ENCODE data around the gene SERPINB10.

Gene SERPINB10

DNA sequence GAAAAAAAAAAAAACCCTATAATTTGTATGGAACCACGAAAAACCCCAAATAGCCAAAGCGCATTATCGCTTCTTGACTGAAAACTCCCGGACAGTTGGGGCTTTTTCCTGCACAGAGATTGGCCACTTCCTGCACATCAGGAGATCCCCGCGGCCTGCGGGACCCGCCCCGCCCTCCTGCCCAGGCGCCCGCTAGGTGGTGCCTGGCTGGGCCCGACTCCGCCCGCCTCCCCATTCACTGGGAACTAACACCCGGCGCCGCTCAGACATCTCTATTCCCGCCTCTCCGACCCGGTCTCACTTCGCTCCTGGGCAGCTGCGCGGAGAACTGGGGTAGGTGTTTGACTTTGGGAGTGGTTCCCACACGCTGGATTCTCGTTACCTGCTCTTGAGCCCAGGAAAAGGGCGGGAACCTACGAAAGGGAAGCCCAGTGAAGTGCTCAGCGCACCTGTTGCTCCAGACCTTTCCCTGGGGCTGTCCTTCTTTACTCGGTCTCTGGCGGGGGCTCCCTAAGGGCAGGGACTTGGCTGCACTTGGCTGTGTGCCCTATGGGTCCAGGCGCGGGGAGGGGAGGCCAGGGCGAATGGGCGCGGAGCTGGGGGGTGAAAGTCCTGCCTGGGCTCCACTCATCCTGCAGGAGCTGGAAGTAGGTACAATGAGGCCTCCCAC lies 41.4 kb downstream of the SERPINB10 start, which contains the start of gene HMSD:
TSS of gene HMSD (plus strand) at position 234 of the 670 bp plus-strand sequence. CDS start 4,155 bp downstream, outside the sequence.
- no peak for DNase-seq (ENCODE audit: low spot score)

DNA sequence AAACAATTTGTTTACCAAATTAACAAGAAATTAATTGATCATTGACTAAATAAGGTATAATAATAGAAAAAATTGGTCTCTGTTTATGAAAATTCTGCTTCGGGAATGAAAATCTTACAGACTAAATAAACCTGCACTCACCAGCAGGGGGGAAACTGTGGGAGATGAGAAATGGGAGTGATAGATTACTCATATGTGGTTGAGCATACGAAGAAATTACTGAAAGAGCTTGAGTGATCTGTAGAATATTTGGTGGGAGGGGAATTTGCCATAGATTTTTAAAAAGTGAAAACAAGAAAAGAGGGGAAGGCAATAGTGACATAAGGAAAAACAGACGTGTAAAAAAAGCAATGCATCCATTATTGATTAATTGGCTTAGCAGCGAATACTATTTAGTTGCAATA lies 43.5 kb downstream of the SERPINB10 start:
- no peak for DNase-seq (ENCODE audit: low spot score)

DNA sequence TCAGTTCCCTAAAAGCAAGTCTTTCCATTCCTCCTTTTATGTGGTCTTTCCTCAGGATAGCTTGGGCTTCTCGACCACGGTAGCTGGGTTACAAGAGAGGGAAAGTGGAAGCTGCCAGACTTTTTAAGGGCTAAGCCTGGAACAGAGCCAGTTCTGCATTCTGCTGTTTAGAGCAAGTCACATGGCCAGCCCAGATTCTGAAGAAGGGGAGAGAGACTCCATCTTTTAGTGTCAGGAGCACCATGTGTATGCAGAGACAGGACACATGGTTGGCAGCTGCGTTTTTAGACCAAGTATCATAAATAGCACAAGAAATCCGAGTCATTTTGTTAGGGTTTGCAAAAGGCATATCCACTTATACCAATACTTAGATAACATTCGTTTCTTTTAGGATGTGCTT lies 46.1 kb downstream of the SERPINB10 start:
- no peak for DNase-seq (ENCODE audit: low spot score)

DNA sequence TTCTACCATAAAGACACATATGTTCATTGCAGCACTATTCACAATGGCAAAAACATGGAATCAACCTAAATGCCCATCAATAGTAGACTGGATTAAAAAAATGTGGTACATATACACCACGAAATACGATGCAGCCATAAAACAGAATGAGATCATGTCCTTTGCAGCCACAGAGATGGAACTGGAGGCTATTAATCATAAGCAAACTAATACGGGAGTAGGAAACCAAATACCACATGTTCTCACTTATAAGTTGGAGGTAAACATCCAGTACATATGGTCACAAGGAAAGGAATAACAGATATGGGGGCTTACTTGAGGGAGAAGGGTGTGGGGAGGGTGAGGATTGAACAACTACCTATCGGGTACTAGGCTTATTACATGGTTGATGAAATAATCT lies 49.0 kb downstream of the SERPINB10 start:
- no peak for DNase-seq (ENCODE audit: low spot score)

DNA sequence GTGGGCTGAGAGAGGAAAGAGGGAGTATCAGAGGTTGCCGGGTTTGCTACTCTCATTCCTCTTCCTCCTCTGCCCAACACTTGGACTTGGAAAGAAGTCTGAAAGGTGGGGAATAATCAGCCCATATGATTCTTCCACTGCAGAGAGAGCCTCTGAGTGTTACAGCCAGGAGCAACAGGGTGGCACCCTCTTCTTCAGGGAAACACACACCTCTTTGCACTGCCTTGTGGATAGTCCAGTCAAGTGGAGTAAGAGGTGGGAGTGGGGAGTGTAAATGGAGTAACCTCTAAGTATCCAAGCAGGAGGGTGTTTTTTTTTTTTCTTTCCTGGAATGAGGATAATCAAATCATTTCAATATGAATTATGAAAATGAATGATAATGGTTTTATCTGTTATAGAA lies 53.1 kb downstream of the SERPINB10 start:
- DNase-seq (ENCODE audit: low spot score) = no peak

DNA sequence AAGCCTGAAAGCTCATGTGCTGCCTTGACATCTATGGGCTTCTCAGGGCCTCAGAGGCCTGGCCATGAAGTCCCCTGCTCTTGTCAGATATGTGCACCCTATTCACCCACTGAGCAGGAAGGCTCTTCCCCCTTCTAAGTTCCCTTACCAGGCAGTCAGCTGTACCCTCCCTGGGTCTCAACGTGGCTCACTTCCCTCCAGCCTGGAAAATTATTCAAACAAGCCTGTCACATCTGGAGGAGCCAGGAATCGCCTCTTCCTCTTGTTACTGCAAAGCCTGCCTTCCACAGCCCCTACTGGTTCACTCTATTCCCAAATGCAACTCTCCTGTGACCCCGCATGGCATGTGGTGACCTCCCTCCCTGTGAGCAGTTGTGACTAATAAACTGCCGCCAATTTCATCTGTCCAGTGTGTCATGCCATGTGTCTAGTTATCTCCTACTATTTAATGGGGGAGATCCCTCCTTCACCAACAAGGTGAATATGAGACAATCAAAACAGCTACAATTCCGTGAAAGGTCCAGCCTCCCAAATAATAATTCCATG lies 53.8 kb downstream of the SERPINB10 start:
- DNase-seq (ENCODE audit: low spot score) = no peak

DNA sequence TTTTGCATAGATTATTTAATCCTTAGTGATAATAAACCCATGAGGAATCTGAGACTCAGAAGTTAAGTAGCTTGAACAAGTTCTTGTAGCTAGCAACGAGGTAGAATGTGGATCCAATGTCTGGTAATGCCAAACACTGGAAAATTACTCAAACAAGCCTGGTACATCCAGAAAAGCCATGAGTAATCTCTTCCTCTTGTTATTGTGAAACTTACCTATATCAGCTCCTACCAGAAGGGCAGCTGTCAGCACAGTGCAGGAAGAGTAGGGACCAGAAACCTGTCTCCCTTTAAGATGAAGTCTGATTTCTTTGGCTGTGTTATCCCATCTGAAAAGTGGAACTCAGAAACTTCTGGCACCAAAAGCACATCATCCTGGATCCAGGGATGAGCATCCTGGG lies 54.4 kb downstream of the SERPINB10 start:
- no peak for DNase-seq (ENCODE audit: low spot score)

DNA sequence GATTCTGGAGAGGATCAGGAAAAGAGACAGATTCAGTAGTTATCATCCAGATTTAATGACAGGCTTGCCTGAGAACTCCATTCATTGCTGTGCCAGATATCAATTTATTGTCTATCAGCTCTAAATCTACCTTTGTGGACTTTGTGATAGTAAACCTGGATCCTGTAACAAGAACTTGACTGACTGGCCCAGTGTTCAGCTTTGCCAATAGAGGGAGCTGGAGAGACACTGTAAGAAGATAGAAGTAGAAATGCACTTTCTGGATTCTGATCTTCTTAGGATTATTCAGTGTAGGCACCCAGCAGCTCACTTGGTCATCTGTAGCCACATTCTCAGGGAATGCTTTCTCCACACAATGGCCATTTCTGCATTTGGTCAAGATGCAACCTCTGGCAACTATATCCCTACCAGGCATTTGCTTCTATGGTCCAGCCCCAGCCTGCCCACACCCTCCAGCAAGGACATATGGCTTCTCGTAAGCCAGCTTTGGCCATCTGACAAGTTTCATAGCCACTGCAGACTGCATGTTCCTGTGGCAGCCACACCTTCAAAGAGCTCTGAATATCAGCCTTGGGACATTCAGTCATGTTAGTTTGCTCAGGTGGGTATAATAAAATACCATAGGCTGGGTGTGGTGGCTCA lies 56.0 kb downstream of the SERPINB10 start:
- no peak for DNase-seq (ENCODE audit: low spot score)

DNA sequence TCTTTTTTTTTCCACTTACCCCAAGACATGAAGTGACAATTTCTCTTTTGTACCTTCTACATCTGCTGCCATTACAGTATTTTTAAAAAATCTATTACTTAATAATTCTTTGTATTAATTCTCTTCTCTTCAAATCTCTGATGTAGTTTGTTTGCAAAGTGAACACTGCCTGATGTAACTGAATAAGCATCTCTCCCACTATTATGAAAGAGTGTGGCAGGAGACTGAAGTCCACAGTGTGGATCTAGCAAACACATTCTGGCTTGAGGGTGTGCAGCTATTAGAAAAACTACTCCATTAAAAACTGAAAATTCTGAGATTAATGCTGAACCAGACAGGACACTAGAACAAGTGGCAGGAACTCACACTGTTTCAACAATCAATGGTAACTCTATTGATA lies 57.1 kb downstream of the SERPINB10 start:
- DNase-seq (ENCODE audit: low spot score) = no peak

DNA sequence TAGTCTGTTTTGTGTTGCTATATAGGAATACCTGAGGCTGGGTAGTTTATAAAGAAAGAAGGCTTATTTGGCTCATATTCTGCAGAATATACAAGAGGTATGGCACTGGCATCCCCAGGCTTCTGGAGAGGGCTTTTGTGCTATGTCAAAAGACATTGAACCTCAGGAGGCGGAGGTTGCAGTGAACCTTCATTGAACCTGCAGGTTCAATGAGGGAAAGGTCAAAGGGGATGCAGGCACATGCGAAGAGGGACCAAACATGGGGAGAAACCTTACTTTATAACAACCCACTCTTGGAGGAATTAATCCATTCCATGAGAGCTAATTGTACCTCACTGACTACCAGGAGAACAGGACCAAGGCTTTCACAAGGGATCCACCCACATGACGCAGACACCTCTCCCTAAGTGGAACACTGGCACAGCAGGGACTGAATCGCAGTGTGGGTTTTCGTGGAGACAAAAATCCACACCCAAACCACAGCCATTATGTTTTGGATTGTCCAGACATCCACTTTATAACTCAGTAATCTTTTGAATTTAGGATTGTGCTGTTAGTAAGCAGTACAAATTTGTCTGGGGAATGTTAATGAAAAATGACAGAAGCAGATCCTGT lies 58.1 kb downstream of the SERPINB10 start:
- no peak for DNase-seq (ENCODE audit: low spot score)

DNA sequence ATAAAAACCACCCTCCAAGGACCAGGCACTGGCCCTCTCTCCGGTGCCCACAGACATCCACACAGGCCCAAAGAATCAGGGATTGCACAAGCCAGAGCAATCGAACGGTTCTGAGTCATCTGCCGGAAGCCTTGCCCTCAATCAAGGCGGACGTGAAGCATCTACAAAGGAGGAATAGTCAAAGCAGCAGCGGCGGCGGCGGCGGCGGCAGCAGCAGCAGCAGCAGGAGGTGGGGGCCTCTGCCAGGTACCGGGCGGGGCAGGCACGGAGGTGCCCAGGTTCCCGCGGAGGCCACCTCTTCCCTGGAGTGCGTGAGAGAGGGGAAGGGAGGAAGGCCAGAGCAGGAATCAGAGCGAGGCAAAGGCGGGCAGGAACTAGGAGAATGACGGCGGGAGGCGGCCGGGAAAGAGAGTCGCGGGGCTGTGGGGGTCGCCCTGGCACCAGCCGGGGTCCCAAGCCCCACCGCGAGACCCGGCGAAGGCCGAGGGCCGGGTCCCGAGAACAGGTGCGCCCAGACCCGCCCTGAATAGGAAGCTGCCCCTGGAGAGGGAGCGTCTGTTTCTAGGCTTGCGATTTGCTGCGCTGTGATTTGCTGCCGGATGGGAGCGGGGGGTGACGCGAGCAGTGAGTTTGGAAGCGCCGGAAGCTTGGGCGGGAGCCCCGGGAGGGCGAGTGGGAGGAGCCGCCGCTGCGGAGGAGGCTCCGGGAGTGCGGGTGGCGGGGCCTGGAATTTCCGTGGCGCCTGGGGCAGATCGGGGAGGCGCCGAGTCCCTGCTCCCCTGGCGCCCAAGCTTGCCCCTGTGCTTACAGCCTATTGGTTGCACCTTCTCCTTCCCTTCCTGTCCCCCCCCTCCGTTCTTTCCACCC lies 62.4 kb downstream of the SERPINB10 start, which contains the start of gene SERPINB8:
TSS of gene SERPINB8 (plus strand) at position 140 of the 867 bp plus-strand sequence. CDS start 8,228 bp downstream, outside the sequence.
- peak; percentile 39 for DNase-seq (ENCODE audit: low spot score)

DNA sequence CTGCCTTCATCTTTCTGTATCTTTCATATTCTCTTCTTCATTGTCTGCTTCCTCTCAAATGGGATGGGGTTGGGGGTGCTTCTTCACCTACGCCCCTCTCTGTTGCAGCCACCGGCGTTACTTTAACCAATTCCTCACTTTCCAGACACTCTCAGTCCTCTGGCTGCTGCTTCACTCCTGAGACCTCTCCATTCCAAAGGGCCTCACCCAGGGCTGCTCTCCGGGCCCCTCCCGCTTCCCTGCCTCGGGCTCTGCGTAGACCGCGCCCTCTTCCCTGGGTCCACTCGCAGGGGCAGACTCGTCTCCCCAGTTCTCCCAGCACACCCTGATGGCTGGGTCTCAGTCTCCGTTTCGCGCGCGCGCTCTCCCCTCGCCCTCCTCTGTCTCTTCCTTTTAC lies 63.0 kb downstream of the SERPINB10 start:
- no peak for DNase-seq (ENCODE audit: low spot score)

DNA sequence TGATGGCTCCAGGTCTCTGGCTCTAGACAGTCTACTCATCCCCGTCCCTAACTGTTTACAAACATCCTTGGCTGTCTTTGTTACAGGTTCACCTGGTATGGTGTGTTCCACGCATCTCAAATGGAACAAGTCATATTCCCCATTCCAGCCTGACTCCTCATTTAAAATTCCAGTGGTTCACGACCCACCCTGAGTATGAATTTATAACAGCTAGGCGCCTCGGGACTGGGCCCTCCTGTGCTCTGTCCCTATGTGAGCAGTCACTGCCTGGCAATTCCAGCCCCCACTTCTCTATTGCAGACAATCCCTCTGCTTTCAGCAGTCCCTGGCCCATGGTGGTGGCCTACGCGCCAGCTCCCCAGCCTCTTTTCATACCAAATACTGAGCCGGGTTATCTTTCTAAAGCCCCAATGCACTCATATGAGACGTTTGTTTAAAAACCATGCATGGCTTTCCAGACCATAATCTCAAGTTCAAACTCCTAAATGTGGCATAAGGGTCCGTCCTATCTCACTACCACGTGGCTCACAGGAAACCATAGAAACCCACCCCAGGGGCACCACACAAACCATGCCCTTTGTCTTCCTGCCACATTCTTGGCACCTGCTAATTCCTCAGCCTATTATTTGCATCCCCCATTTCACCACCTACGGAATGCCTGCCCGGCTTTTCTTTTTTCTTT lies 63.7 kb downstream of the SERPINB10 start:
- no peak for DNase-seq (ENCODE audit: low spot score)

DNA sequence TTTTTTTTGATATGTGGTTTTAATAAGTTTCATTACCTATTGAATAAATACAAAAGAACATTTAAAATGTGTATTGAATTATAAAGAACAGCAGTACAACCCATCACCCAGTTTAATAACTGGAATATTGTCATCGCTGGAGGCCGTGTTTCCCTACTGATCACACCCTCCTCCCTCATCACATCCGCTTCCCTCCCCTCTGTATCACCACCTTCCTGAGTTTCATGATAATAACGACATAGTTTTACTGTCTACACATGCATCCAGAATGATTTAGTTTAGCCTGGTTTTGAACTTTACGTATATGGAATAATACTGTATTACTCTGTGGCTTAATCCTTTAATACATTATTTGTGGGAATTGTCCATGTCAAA lies 64.2 kb downstream of the SERPINB10 start:
- no peak for DNase-seq (ENCODE audit: low spot score)

DNA sequence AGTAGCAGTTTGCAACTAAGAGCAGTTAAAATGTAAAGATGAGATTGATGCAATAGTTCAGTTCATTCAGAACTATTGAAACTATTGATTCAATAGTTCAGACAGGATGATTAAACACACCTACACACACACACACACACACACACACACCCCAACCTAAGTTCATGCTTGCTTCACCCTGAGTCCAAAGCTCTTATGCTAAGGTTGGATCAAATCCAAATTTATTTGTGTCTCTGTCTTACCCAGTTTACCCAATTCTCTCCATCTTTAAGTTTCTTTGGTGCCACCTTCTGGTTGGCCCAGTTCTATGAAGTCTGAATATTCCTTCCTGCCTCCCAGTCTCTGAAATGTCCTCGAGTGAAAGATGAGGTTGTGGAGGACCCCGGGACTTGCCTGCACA lies 67.2 kb downstream of the SERPINB10 start:
- no peak for DNase-seq (ENCODE audit: low spot score)

DNA sequence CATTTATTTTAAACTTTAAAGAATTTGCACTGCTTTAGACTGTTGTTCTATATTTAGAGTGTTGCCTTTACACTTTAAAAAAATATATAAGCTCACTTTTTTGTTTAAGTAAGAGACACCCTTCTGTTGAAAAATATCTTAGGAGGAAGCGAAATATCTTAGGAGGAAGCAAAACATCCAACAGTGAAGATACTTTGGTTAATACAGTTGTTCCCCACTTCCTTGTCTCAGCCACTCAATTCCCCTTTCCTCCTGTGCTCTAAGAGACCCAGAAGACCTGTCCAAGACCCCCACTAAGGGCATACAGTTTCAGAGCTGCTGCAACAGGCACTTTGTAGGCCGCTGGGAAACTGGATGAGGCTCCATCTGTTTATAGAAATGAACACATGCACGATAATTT lies 67.9 kb downstream of the SERPINB10 start:
- no peak for DNase-seq (ENCODE audit: low spot score)

DNA sequence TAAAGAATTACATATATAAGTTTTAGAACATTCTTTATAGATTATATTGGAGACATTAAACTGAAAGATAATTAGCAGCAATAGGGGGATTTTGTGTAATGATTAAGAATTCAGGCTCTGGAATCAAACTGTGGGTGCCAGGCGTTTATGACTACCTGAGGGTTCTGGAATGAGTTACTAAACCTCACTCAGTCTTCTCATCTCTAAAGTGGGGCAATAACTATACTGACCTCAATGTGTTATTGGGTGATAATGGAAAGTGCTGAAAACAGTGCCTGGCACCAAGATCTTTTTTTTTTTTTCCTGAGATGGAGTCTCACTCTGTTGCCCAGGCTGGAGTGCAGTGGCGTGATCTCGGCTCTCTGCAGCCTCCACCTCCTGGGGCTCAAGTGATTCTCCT lies 69.3 kb downstream of the SERPINB10 start:
- DNase-seq (ENCODE audit: low spot score) = no peak

DNA sequence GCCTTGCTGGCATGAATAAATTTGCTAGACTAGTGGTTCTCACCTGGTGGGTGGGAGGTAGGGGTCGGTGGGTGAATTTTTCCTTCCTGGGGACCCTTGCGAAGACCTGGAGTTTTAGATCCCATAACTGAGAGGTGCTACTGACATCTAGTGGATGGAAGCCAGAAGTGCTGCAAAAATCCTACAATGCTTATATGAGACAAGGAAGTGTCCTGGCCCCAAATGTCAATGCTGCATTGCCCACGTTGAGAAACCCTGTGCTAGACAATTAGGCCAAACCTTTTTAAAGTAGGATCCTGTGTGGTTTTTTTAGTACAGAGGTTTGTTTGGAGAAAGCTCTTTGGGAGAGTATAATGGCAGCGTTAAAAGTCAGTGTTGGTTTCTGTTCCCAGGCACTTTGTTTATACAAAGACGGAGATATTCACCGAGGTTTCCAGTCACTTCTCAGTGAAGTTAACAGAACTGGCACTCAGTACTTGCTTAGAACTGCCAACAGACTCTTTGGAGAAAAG lies 71.7 kb downstream of the SERPINB10 start:
- peak; percentile 17 for DNase-seq (ENCODE audit: low spot score)

DNA sequence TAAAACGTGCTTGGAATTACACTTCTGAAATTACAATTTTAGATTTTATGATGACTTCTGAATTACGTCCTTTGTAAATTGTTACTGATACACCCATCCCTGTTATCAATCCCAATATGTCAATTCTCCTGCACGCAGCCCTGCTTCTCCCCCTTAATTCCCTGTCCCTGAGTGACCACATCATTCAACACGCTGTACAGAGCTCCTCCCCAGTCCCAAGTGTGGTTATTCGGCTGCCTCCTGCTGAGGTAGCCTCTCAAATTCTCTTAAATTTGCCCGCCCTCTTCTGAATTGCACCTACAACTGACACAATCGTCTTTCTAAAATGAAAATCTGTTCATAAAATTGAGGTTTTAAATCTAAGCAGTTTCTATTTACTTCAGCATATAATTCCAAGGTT lies 72.3 kb downstream of the SERPINB10 start:
- DNase-seq (ENCODE audit: low spot score) = no peak

DNA sequence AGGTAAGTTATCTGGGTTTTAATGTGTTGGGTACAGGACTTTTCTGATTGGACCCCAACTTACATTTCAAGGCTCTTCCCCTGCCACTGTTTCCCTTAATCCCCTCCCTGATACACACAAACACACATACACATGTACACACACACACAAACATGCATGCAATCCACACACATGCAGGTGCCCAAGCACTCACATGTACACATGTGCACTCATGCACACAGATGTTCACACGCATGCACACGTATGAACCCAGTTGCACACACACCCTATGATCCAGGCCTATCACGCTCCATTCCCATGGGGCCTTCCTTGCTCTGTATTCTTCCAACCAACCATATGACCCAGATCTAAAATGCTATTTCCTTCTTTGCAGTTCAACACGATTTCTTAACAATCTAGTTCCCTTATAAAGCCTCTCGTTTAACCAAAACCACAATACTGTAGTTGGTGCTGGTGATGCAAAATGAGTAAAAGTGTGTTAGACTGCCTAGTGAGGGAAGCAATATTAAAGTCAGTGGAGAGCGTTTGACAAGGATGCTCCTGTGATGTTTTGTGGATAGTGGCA lies 73.2 kb downstream of the SERPINB10 start:
- no peak for DNase-seq (ENCODE audit: low spot score)

DNA sequence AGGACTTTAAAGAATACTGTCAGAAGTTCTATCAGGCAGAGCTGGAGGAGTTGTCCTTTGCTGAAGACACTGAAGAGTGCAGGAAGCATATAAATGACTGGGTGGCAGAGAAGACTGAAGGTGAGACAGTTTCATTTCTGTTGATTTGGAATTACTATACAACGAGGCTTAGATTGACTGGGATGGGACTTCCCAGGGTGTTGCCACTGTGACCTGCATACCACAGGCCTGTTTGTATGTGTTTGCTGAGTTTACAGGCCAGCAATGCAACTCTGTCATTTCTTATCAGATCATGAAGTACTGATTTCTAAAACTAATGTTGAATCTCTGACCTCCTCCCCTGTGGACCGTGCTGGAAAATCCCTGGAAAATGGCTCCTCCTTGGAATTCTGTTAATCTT lies 74.0 kb downstream of the SERPINB10 start:
- no peak for DNase-seq (ENCODE audit: low spot score)
